ENCODE measurements around the gene SH3BP5. TPM values are rescaled to one million over a fixed set of nuclear protein-coding genes. Genes with fewer than 3 reads are reported as not detected.
"Not testable (repeated sequence)": the region's sequence is repeated elsewhere in the genome, so short reads cannot be mapped to it uniquely, and the experiment has no call there.

SH3BP5 gene
- total RNA-seq, 4 donors from 2014 or later, result 60.2 to 90.4 (median 82.0) TPM

- Histone ChIP-seq H3K9me3 (no peaks in the 10 kb centered on the region), H3K4me3 (replicated peaks in 1 of 3) (no peak overlapping the region), H3K4me1 (peaks cover 9 to 10% of the 10 kb centered on the region in 2 donors), H3K27ac (no peak overlapping the region), H3K27me3 (no peaks in the 10 kb centered on the region), H3K36me3 (no peaks in the 10 kb centered on the region)
- DNase-seq, result no peak
- intact Hi-C loops (cut with DNase I), result no loop called here
- 96% methylated on average over 4 of the region's 4 CpGs for WGBS, 2 donors
- no peak for TF ChIP-seq POLR2A (IDR thresholded peaks at IDR 0.05)
- TF ChIP-seq, protein P1, sequence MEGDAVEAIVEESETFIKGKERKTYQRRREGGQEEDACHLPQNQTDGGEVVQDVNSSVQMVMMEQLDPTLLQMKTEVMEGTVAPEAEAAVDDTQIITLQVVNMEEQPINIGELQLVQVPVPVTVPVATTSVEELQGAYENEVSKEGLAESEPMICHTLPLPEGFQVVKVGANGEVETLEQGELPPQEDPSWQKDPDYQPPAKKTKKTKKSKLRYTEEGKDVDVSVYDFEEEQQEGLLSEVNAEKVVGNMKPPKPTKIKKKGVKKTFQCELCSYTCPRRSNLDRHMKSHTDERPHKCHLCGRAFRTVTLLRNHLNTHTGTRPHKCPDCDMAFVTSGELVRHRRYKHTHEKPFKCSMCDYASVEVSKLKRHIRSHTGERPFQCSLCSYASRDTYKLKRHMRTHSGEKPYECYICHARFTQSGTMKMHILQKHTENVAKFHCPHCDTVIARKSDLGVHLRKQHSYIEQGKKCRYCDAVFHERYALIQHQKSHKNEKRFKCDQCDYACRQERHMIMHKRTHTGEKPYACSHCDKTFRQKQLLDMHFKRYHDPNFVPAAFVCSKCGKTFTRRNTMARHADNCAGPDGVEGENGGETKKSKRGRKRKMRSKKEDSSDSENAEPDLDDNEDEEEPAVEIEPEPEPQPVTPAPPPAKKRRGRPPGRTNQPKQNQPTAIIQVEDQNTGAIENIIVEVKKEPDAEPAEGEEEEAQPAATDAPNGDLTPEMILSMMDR (IDR thresholded peaks at IDR 0.05), result no peak
Measured at GRCh38 chr3:15372918-15373317, 40.5 kb upstream of the SH3BP5 start.

DNA sequence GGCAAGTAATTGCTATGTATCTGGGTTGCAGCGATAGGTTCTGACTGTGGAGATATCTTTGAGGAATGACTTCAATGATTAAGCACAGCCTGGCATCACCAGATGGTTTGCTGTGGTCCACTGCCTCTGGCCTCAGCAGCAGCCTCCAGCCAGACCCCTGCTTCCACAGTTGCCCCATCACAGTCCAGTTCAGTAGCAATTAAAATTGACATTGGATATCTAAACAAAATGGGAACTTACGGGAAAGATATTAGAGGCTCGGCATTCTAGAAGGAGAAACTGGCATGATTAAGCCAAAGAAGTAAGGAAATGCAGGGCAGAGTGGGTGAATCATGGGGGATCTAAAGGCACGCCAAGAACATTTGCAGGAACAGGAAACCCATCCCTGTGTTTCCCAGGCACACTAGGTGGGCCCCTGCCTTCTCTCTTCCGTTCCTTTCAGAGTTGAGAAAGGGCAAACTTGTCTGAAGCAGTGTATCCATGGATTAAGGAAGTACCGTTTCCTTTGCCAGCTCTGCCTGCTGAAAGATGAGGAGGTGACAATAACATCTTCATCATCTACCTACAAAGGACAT lies 36.3 kb upstream of the SH3BP5 start:
- no peak for DNase-seq

GRCh38 chr3:15367059-15367458 lies 34.7 kb upstream of the SH3BP5 start:
- intact Hi-C loops (cut with DNase I), result no loop called here
- H3K36me3 ChIP-seq, result no peaks in the 10 kb centered on the region
- no peaks in the 10 kb centered on the region for H3K27me3 ChIP-seq
- TF ChIP-seq POLR2A (IDR thresholded peaks at IDR 0.05), result no peak
- TF ChIP-seq, protein P1 (IDR thresholded peaks at IDR 0.05), result no peak
- no peak overlapping the region for H3K4me3 ChIP-seq (replicated peaks in 1 of 3)
- WGBS, 2 donors, result 57 to 83% methylated on average over 1 of the region's 1 CpG
- H3K9me3 ChIP-seq, result no peaks in the 10 kb centered on the region
- peaks cover 7 to 10% of the 10 kb centered on the region in 2 donors for H3K4me1 ChIP-seq
- no peak for DNase-seq
- no peak overlapping the region for H3K27ac ChIP-seq

More for the DNA sequence above, 36.3 kb upstream of the SH3BP5 start:
- no peaks in the 10 kb centered on the region for H3K36me3 ChIP-seq
- TF ChIP-seq, protein P1 (IDR thresholded peaks at IDR 0.05), result no peak
- TF ChIP-seq POLR2A (IDR thresholded peaks at IDR 0.05), result no peak
- H3K4me3 ChIP-seq (replicated peaks in 1 of 3), result no peak overlapping the region
- no peaks in the 10 kb centered on the region for H3K9me3 ChIP-seq
- 81 to 82% methylated on average over 6 of the region's 6 CpGs for WGBS, 2 donors
- intact Hi-C loops (cut with DNase I), result no loop called here
- H3K4me1 ChIP-seq, result peaks cover 7 to 10% of the 10 kb centered on the region in 2 donors
- no peak overlapping the region for H3K27ac ChIP-seq
- H3K27me3 ChIP-seq, result no peaks in the 10 kb centered on the region

DNA sequence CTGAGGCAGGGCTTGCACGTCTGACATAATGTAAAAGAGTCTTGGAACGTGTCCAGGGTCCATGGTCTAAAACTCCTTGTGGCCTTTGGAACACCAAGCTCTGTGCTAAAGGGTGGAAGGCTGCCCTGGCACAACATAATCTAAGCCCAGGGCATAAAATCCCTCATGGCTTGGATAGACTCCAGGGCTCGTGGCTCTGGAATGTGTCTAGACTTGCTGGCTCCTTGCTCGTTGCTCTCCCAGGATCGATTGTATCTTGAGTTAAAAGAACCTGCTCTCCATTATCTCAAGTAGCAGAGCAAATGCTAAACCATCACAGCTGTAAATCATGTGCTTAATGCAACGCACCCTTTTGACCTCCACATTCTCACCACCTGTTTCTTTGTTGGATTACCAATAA lies 31.7 kb upstream of the SH3BP5 start:
- H3K27me3 ChIP-seq; H3K27ac ChIP-seq; H3K9me3 ChIP-seq; H3K4me3 ChIP-seq (replicated peaks in 1 of 3); intact Hi-C loops (cut with DNase I); H3K36me3 ChIP-seq: not testable (repeated sequence)
- DNase-seq, result peak; percentile 60 to 65
- 29 to 37% methylated on average over 6 of the region's 6 CpGs for WGBS, 2 donors
- H3K4me1 ChIP-seq, result peaks cover 11 to 26% of the 10 kb centered on the region in 2 donors

DNA sequence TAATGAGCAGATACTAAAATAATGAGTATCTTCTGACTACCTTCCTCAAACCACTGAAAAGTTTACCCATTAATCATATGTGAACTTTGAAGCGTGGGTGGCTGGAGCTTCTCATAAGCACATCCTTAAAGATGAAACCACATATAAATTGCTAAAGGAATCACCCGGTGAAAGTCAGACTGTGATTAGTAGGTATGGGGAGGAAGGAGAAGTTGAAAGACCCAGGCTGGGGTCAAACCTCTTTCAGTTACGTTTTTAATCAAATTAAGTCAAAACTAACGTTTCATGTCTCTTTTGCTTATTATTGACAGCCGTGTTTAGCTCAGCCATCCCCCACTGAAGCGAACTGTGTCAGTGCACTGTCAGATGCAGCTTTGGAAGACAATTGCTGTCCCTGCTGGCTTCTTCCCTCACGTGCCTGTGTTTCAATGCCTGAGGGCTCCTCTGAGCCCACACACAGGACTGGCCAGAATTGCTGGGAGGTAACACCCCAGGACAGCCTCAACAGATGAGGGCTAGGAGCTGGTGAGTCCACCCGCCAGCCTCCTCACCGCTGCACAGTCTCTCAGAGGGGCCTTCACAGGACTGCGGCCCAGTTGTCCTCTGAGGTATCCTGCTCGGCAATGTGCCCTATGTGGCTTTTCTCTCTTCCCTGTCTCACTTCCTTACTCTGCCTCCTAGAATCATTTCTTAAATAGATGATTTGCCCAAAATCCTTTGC lies 29.3 kb upstream of the SH3BP5 start:
- WGBS, 2 donors, result 67 to 73% methylated on average over 11 of the region's 11 CpGs

More for the DNA sequence above, 29.3 kb upstream of the SH3BP5 start:
- Histone ChIP-seq H3K4me1 (peaks cover 11 to 26% of the 10 kb centered on the region in 2 donors), H3K9me3 (no peaks in the 10 kb centered on the region), H3K27ac (peak overlapping the region in 1 of 3 donors; percentile 46), H3K36me3 (no peaks in the 10 kb centered on the region), H3K27me3 (no peaks in the 10 kb centered on the region), H3K4me3 (replicated peaks in 1 of 3) (no peak overlapping the region)
- TF ChIP-seq, protein P1 (IDR thresholded peaks at IDR 0.05), result no peak
- no peak for TF ChIP-seq POLR2A (IDR thresholded peaks at IDR 0.05)
- intact Hi-C loops (cut with DNase I), result no loop called here
- no peak for DNase-seq

Data from thyroid gland (tissue), 4 donors.